A673 (cell line): ENCODE measurements around the gene RACGAP1.

ENCODE experiments used
- CTCF ChIP-seq: fragments of 300-800, 200-600 bp; sonication (generic); conservative IDR thresholded peaks from 2 replicates; pipeline ENCODE4 v1.5.1; 2017; ENCODE audit warnings: low read depth, mild to moderate bottlenecking, antibody characterized with exemption, low read length, moderate library complexity, mixed read lengths
- EZH2 ChIP-seq: fragments of 200-600 bp; sonication (generic); IDR thresholded peaks from 2 replicates; pipeline ENCODE4 v1.6.1; 2017; ENCODE audit warnings: borderline replicate concordance, low read depth, mild to moderate bottlenecking, mixed read lengths, antibody characterized with exemption, low read length; ENCODE audit not compliant: poor library complexity, severe bottlenecking

- TF ChIP-seq CTCF (no peak), EZH2 (no peak)
Measured at GRCh38 chr12:49966511-49967041, 58.7 kb downstream of the RACGAP1 start.
